HG02943 (cell line): Measurements from ENCODE around the gene BRSK2.

Experiments
- ATAC-seq: cut with Tn5 transposase; IDR thresholded peaks from one replicate; pipeline ENCODE4 v1.9.1; 2021; ENCODE audit warnings: mild to moderate bottlenecking, low read depth, moderate library complexity; ENCODE audit not compliant: unreplicated experiment

The BRSK2 gene

DNA sequence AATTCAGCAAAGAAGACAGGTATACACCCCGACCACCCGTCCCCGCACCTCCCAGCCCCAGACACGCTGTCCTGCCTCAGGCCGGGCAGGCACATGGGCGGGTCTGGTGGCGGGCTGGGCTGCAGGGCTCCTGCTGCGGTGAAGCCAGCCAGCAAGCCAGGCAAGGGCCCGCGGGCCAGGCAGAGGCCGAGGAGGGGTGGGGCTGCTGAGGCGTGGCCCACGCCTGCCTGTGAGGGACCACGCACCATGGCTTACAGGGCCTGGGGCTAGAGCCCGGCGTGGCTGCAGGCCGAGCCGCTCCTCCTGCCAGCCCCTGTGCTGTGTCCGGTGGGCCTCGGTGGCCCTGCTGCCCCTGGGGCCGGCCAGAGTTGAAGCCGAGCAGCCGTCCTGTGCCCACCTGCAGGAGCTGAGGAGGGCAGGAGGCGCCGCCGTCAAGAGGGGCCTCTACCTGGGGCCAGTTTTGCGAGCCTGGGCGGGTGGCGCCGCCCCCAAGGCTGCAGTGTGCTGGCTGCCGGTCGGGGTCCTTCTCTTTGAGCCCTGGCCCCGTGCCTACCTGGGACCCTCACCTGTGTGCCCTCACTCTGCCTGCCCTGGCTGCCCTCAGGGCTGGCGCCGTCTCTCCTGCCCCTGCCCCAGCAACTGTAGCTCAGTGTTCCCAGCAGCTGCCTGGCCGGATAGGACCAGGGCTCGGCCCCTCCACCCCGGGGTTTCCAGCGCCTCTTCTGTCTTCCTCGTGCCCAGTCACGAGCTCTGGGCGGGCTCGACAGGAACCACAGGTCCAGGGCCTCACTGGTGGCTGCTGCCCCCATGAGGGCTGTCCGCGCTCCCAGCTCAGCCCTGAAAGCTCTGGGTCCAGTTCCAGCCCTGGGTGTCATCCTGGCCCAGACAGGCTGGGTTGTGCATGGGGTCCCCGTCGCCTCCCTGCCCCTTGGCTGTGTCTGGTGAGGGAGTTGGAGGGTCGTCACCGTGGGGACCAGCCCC, 58.4 kb downstream of the BRSK2 start:
- ATAC-seq = no peak

DNA sequence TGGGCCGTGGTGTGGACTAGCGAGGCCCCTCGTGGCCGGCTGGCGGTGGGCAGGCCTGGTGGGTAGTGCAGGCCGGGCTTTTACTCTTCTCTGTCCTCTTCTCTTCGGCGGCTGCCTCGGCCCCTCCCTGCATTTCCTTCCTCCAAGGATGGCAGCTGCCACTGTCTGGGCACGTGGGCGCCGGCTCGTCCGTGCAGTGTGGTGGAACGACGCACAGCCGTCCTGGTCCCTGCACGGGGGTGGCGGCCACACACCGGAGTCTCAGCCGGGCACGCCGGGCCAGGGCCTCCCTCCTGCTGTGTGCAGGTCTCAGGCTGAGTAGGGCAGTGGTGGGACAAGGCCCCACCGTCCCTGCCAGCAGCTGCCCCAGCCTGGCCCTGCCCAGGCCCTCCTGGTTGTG, 59.1 kb downstream of the BRSK2 start:
- no peak for ATAC-seq

DNA sequence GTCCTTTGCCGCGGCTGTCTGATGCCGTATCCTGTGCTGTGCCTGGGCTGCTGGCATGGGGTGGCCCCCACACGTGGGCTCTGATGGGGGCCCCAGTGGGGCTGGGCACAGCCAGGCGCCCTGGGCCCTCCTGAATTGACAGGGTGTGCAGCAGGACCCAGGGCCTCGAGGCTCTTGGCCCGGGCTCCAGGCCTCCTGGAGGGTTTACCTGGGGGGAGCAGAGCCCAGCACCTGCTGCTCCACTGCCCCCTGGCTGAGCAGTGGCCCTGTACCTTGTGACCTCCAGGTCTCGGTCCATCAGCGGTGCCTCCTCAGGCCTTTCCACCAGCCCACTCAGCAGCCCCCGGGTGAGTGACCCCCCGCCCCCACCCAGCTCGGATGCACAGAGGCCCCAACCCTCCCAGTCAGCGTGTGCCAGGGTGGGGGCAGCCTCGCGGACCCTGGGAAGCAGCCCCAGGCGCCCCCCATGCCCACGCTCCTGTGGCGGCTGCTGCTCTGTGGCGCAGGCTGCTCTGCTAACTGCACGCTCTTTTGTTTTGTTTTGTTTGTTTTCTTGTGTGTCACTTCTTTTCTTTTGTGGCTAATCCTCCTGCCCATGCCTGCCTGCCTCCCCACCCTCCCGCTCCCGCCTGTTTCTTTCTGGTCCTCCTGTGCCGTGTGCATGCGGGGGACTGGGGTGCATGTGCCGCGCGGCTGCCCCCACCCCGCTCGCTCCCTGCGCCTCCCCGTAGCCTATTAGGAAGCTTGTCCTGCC, 59.9 kb downstream of the BRSK2 start:
- ATAC-seq = no peak

DNA sequence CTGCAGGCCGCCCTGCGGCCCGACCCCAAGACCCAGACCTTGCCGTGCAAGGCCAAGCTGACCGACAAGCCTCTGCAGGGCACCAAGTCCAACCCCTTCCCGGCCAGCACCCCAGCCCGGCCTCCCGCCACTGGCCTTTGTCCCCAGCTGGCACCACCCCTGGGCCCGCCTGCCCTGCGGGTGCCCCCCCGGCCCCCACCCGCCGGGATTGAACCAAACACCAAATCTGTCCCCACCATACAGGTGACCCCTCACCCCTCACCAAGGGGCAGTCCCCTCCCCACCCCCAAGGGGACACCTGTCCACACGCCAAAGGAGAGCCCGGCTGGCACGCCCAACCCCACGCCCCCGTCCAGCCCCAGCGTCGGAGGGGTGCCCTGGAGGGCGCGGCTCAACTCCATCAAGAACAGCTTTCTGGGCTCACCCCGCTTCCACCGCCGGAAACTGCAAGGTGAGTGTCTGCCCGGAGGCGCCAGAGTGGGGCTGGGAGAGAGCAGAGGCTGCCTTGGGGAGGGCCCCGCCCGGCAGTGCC, 60.7 kb downstream of the BRSK2 start:
- no peak for ATAC-seq

DNA sequence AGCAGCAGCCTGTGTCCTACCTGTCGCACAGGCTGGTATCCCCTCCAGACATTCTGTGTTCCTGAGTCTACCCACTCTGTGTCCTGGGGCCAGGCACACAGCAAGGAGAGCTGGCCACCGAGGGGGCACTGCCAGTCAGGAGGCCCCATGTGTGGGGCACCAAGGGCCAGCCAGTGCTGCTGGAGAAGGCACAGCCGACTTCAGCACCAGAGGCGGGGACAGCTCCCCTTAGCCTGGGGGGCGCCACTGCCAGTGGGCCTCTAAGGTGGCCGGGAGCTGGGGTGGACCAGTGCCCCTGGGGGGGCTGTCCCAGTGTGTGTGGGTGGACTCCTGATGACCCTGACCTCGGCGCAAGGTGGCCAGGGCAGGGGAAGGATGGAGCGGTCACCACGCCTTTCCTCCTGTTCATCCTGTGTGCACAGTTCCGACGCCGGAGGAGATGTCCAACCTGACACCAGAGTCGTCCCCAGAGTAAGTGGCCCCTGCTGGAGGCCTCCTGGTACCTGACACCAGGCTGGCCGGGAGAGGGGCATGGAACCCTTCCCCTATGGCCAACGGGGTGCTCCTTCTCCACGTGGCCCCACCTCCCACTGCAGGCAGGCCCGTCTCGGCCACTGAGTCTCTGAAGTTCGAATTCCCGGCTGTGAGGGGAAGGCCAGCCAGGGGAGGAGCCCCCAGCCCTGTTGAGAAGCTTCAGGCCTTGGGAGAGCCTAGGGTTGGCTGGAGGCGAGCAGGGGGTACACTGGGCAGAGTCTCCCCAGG, 61.4 kb downstream of the BRSK2 start:
- ATAC-seq = no peak

DNA sequence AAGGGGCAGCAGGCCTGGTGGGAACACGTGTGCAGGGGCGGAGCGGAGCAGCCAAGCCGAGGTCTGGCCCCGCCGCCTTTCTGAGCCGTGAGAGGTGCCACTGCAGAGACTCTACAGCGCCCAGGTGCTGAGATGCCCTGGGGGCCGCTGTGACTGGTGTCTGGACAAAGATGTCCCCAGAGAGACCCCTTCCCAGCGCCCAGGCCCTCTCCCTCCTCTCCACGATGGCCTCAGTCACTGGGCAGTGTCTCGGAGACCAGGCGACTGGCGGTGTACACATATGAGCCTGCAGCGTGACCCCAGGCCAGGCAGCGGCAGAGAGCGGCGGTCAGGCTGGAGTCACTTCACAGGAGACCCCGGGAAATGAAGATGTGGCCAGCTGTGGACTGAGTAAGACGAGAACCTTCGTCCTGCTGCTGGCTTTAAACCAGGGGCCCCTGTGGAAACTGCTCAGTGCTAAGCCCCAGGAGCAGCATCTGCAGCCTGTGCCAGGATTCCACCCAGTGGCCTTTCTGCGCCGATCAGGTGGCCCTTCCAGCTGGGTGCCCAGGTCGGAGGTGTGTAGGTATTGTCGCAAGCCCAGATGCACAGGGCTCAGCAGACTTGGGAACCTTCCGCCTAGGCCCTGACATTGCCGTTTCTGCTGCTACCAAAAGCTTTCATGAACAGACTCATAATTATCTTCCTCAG, 62.2 kb downstream of the BRSK2 start:
- no peak for ATAC-seq

DNA sequence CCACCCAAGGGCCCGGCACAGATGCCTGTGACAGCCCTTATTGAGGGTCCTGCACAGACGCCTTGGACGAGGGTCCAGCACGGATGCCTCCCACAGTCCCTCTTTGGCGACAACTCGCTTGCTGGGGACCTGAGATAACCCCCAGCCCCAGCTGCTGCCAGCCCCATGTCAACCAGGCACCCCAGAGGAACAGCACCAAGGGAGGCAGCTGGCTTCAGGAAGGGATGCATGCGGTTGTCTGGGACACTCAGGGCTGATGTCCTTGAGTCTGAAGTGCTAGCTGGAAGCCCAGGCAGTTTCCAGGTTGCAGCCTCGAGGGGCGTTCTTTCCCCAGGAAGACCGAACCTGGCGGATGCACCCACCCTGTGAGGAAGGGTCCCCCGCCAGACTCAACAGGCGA, 63.0 kb downstream of the BRSK2 start:
- no peak for ATAC-seq

DNA sequence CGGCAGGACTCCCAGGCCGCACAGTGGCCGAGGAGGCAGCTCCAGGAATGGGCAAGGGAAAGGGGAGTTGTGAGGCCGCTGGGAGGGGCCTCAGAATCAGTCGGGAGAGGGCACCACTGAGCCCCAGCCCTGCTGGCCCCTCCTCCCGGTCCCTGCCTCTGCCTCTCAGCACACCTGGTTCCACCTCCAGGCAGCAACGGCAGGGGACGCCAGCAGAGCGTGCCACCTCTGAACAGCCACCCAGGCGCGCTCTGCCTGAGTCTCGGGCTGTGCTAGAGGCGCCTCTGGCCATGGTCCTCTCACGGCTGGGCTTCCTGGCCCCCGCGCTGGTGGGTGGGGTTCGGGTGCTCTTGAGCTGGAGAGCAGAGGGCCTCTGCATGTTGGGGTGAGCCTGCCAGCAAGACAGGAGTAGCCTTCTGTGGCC, 63.9 kb downstream of the BRSK2 start:
- no peak for ATAC-seq

DNA sequence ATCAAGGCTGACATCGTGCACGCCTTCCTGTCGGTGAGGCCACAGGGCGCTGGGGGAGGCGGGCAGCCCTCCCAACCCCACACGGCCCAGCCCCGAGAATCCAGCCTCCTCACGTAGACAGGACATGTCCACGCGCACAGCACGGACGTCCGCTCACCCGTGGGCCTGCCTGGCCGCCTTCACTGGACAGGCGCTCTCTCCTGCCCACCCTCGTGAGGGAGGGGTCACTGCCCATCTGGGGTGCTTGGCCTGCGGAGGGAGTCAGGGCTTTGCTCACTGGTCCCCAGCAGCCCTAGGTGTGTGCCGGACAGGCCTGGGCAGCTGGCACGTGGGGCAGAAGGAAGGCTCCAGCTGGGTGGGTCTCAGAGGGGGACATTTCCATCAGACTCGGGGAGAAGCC, 64.8 kb downstream of the BRSK2 start:
- ATAC-seq = no peak

DNA sequence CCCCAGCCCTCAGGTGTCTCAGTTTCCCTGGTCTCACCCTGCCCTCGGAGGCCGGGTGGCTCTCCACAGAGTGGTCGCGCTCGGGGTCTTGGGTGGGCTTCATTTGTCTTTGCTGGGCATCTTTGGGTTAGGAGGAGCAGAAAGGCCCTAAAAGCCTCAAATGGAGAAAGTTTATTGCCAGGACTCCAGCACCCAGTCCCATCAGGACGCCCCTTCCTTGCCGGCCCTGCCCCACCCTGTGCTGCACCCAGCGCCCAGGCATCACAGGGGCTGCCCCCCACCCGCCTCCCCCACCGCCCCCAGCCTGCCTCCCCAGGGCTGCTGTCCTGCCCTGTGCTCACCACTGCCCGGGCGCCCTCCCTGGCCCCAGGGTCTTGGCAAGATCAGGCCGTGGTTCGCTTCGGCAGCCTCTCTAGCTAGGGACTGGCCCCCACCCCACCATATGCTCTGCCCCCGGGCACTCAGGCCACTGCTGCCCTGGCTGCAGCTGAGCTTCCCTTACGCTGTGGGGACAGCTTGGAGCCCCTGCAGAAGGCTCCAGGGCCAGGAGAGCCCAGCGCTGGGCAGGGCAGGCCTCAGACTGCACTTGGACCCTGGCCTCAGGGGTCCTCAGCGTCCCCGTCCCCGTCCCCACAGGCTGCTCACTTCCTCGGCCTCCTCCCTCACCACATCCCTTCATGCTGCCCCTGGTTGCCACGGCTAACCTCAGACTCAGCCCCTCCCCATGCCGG, 65.5 kb downstream of the BRSK2 start:
- ATAC-seq = no peak

DNA sequence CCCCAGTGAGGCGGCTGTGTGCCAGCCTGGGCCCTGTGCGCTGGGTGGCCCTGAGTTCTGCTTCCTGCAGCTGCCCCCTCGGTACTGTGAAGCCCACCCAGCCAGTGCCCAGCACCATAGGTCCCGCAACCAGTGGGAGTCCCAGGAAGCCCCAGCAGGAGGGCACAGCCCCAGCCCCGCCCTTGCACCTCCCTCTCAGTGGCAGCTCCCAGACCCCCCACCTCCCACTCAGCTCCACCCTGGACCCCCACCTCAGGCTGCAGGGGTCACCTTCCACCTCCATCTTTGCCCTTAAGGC, 66.0 kb downstream of the BRSK2 start:
- ATAC-seq = no peak

DNA sequence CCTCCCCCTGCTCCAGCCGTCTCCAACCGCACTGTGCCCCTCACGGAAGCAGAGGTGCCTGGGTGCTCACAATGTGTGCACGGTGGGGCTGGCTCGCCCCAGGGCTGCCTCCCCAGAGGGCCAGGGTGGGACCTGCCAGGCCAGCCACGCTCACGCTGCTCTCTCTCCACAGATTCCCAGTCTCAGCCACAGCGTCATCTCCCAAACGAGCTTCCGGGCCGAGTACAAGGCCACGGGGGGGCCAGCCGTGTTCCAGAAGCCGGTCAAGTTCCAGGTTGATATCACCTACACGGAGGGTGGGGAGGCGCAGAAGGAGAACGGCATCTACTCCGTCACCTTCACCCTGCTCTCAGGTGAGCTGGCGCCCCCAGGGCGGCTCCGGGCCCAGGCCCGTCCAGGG, 66.4 kb downstream of the BRSK2 start:
- no peak for ATAC-seq

DNA sequence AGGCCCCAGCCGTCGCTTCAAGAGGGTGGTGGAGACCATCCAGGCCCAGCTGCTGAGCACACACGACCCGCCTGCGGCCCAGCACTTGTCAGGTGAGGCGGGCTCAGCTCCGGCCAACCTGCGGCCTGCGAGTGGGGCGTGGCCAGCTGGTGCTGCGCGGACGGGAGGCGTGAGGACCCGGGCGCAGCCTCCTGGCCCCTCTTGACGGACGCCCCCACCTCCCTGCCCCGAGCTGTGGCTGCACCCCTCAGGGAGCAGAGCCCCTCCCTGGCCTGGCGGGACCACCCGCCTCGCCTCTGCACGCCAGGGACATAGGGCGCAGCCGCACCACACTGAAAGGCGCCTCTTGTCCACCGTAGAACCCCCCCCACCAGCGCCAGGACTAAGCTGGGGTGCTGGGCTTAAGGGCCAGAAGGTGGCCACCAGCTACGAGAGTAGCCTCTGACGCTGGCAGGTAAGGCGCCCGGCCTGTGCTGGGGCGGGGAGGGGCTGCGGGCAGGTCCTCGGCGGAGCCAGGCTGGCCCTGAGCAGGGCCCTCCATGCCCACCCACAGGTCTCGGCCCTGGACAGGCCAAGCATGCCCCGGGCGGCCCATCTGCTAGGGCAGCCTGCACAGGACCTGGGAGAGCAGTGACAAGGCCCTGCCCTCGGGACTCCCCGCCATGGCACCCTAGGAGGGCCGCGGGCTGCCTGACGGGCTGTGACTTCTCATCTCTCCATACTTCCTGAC, 67.0 kb downstream of the BRSK2 start:
- ATAC-seq = no peak

DNA sequence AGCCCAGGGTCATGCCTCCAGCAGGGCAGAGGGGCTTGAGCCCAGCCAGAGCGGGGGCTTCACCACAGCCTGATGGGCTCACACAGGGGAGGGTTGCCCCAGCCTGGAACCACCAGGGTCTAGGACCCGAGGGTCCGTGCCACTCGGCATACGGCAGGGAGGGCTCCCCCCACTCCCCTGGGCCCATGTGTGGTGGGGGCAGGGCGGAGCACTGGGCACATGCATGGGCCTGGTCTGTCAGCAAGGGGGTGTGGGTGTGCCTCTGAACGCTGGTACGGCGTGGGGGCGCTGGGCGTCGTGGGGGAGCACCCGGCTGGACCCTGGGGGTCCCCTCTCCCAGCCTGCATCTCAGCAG, 67.6 kb downstream of the BRSK2 start:
- no peak for ATAC-seq

DNA sequence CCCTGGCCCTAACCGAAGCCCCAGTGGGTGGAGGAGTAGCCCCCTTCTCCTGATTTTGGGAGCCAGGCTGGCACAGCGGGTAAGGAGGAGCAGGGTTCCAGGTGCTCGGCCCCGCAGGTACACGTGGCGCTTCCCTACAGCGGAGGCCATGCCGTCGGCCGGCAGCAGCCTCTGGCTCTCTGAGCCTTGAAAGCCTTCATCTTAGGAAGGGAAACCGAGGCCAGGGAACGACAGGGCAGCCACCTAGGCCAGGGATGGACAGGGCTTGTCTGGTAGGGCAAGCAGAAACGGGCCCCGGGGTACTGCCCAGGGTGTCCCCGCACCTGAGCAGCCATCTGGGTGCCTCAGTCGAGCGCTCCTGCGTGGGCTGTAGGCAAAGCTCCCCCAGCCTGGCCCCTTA, 68.1 kb downstream of the BRSK2 start:
- ATAC-seq = no peak

DNA sequence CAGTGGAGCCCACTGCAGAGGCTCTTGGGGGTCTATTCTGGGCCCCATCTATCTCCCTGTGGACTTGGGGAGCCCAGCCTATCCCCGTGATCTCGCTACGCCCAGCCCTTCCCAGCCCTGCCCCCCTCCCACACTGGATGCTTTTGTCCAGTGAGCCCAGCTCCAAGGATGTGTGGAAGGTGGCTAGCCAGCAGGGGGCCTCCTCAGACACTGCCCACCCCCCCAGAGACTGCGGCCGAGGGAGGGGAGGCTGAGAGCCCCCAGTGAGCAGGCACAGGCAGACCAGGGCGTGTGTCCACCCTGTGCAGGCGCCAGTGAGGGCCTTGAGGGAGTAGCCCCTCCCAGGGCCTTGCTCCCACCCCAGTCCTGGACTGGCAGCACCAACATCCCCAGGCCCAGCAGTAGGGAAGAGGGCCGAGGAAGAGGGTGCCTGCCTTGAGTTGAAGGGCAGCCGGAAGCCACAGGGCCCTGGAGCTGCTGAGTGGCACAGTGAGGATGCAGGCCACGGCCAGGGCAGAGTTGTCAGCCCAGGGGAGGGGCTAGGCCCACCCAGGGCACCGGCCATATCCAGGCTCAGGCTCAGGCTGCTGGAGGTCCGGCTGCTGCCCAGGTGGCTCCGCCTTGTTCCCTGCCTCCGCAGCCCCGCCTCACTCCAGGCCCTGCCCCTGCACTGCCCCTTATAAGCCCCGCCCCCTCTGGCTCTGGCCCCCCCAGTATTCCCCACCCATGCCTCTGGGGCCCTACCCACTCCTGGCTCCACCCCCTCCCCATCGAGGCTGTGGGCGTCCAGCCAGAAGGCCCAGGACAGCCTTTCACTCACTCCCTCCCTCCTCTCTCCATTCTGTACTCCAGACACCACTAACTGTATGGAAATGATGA, 68.8 kb downstream of the BRSK2 start:
- no peak for ATAC-seq

DNA sequence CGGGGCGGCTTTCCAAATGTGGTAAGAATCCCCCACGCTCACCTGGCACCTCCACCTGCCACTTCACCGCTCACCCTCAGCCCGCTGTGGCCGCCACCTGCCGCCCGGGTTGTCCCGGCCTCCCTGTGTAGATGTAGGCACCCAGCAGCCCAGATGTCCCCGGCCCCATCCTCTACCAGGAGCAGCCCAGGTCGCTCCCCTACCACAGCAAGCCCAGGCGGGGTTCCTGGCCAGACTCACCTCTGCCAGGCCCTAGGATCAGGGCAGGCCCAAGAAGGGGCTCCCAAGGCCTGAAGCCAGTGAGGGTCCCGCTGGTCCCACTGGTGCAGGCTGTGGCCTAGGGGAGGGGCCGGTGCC, 69.5 kb downstream of the BRSK2 start:
- ATAC-seq = no peak

DNA sequence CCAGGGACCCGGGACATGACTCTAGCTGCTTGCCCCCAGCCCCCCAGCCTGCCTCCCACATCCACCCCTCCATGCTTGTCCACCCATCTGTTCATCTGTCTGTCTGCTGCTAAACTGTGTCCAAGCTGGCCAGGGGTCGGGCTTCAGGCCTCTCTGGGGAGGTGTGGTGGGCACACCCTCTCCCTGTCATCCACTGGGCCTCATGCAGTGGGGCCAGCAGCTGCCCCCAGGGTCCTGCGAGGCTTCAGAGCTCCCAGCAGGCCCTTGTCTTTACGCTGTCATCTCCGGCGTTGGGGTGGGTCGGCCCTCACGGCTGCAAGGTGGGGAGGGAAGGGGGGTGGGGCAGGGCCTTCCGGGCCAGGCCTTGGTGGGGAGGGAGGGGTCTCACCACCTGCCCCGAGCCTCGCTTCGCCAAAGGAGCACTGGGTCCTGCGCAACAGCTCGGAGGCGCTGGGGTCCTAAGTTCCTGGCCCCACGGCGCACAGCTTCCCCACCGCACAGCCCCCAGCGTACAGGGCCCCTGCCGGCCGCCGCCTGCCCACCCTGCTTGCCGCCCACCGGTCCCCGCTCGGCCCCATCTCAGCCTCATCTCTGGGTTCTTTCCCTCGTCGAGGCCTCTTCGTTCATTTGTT, 70.1 kb downstream of the BRSK2 start:
- ATAC-seq = no peak
